K562 (cell line): ENCODE measurements around the gene TAF10. TPM values are rescaled to one million over a fixed set of nuclear protein-coding genes. Genes with fewer than 3 reads are reported as not detected.

Experiments used
- ATAC-seq: fragments of 200-7000 bp; cut with Tn5 transposase; 3 replicates; pipeline ENCODE4 v1.9.1; 2020; ENCODE audit warnings: moderate library complexity
- BruUV-seq: library from RNA; stranded (reverse); fragments of 400-500 nt; replicated peaks from 2 replicates; lab custom pipeline; 2021; lab: Mats Ljungman, UMichigan
- CTCF ChIA-PET: fragments of 300-600 bp; formaldehyde crosslinking; extraction: SDS; loops from one replicate; lab custom pipeline; 2021; ENCODE audit warnings: low intra/inter-chr PET ratio; lab: Yijun Ruan, JAX
- POLR2A ChIA-PET: fragments of 300-600, 350-650 bp; sonication (Branson Sonifier 250); formaldehyde crosslinking; extraction: SDS; loops from one replicate; lab custom pipeline; 2021; ENCODE audit warnings: antibody characterized with exemption, inconsistent platforms; lab: Yijun Ruan, JAX
- DNase-seq, 4 experiments: peaks; one replicate each; pipeline versions ENCODE4 v3.0.0 to v3.0.0-alpha.2; 2011 to 2018; ENCODE audit warnings: low spot score in 3 of 4, mixed read lengths in 3 of 4; ENCODE audit errors: extremely low read depth in 1 of 4
- FAIRE-seq: peaks from 2 replicates; lab custom pipeline; 2011; peaks lifted over from hg19 to GRCh38; lab: Jason Lieb, UNC
- H2AFZ ChIP-seq: 2 replicates; pipeline ENCODE4 v1.6.0; 2011; ENCODE audit warnings: low read depth, low read length, control low read depth, inconsistent platforms
- H3K27ac ChIP-seq: fragments of 200-600 bp; 3 replicates; pipeline ENCODE4 v1.8.0; 2011; ENCODE audit warnings: low read depth, mild to moderate bottlenecking, control low read depth, inconsistent platforms, low read length, moderate library complexity, mixed read lengths; ENCODE audit errors: extremely low read depth
- H3K27me3 ChIP-seq, 2 experiments: fragments of 300-600 bp in 1 of 2; 2 replicates in 1 of 2; 3 replicates in 1 of 2; pipeline versions ENCODE4 v1.6.0 to v1.8.0; 2011; ENCODE audit warnings: inconsistent platforms in 2 of 2, low read length in 2 of 2, mild to moderate bottlenecking in 1 of 2, mixed read lengths in 1 of 2, moderate library complexity in 1 of 2; ENCODE audit not compliant: control insufficient read depth in 2 of 2, insufficient read depth in 2 of 2
- H3K36me3 ChIP-seq: fragments of 300-600 bp; 3 replicates; pipeline ENCODE4 v1.8.0; 2011; ENCODE audit warnings: mild to moderate bottlenecking, low read length, inconsistent platforms; ENCODE audit not compliant: control insufficient read depth, insufficient read depth
- H3K4me1 ChIP-seq, 2 experiments: fragments of 200-600 bp in 1 of 2; replicated peaks in 1 of 2; 2 replicates in 1 of 2; 3 replicates in 1 of 2; pipeline versions ENCODE4 v1.5.1 to v1.8.0; 2011; ENCODE audit warnings: inconsistent platforms in 2 of 2, low read length in 2 of 2, mild to moderate bottlenecking in 1 of 2, mixed read lengths in 1 of 2, moderate library complexity in 1 of 2; ENCODE audit not compliant: control insufficient read depth in 2 of 2, insufficient read depth in 2 of 2
- H3K4me2 ChIP-seq: 2 replicates; pipeline ENCODE4 v1.6.1; 2011; ENCODE audit warnings: low read length, control low read depth, inconsistent platforms, mixed read lengths; ENCODE audit not compliant: insufficient read depth
- H3K4me3 ChIP-seq: fragments of 200-600 bp; sonication (generic), shearing (Covaris generic); 2 replicates; pipeline ENCODE4 v1.5.1; 2016; ENCODE audit warnings: control low read depth, inconsistent platforms
- H3K79me2 ChIP-seq: fragments of 200-600 bp; 3 replicates; pipeline ENCODE4 v1.8.0; 2011; ENCODE audit warnings: low read length, inconsistent platforms; ENCODE audit not compliant: control insufficient read depth, insufficient read depth
- H3K9ac ChIP-seq, 2 experiments: 2 replicates each; pipeline versions ENCODE4 v1.6.0 to v1.6.1; 2011; ENCODE audit warnings: low read depth in 2 of 2, low read length in 2 of 2, control low read depth in 1 of 2, inconsistent platforms in 1 of 2, mild to moderate bottlenecking in 1 of 2, mixed read lengths in 1 of 2; ENCODE audit not compliant: insufficient read depth in 1 of 2
- H3K9me1 ChIP-seq: one replicate; pipeline ENCODE4 v1.6.0; 2011; ENCODE audit warnings: inconsistent platforms, mild to moderate bottlenecking, low read length, moderate library complexity; ENCODE audit not compliant: control insufficient read depth, insufficient read depth
- H3K9me3 ChIP-seq: replicated peaks from 2 replicates; pipeline ENCODE4 v1.5.1; 2011; ENCODE audit warnings: low read depth, low read length, inconsistent platforms; ENCODE audit not compliant: control insufficient read depth, insufficient read depth
- H4K20me1 ChIP-seq: replicated peaks from 2 replicates; pipeline ENCODE4 v1.6.1; 2011; ENCODE audit warnings: low read length, inconsistent platforms, mixed read lengths; ENCODE audit not compliant: control insufficient read depth, insufficient read depth
- CEBPZ ChIP-seq: fragments of 150-350 bp; IDR thresholded peaks from 2 replicates; pipeline ENCODE4 v1.6.1; 2014; ENCODE audit warnings: low read depth, mild to moderate bottlenecking, low read length, borderline replicate concordance
- HNRNPK ChIP-seq: fragments of 200-400 bp; formaldehyde crosslinking; IDR thresholded peaks from one replicate; pipeline ENCODE4 v1.6.1; 2018; ENCODE audit warnings: mild to moderate bottlenecking, low read depth, low read length; ENCODE audit not compliant: poor library complexity, severe bottlenecking
- KLF13 ChIP-seq: fragments of 450-650 bp; IDR thresholded peaks from 2 replicates; pipeline ENCODE4 v1.6.1; 2016; ENCODE audit warnings: missing genetic modification characterization, low read depth, mild to moderate bottlenecking, missing compliant biosample characterization, moderate library complexity, borderline replicate concordance
- PRPF4 ChIP-seq: fragments of 200-400 bp; formaldehyde crosslinking; IDR thresholded peaks from one replicate; pipeline ENCODE4 v1.6.1; 2017; ENCODE audit warnings: low read length, low read depth, mild to moderate bottlenecking; ENCODE audit not compliant: insufficient read depth, poor library complexity, severe bottlenecking
- PURB ChIP-seq: sonication (generic); formaldehyde crosslinking; IDR thresholded peaks from 2 replicates; pipeline ENCODE4 v1.9.0; 2021; ENCODE audit warnings: low read depth, mild to moderate bottlenecking, missing genetic modification reagents
- RBM15 ChIP-seq: fragments of 200-400 bp; formaldehyde crosslinking; IDR thresholded peaks from 2 replicates; pipeline ENCODE4 v1.6.1; 2018; ENCODE audit warnings: mild to moderate bottlenecking, low read length, moderate library complexity; ENCODE audit not compliant: insufficient read depth
- WGBS: fragments of 100-300 bp; shearing (Covaris generic); methylation state at CpG from one replicate; pipeline ENCODE4 v1.1.6; 2016; ENCODE audit warnings: low coverage, mixed read lengths; ENCODE audit not compliant: insufficient coverage; ENCODE audit errors: missing lambda C conversion rate; 5-methylcytosine and 5-hydroxymethylcytosine counted together
- in situ Hi-C: fragments of 300-500 bp; cut with MboI; formaldehyde crosslinking; loops from 4 replicates; pipeline ENCODE4 v1.15.0; 2018; ENCODE audit warnings: inconsistent platforms, mixed read lengths
- intact Hi-C: fragments of 100-400 bp; cut with micrococcal nuclease; formaldehyde crosslinking; loops from 2 replicates; pipeline ENCODE4 v1.14.2; 2022
- polyA plus RNA-seq, 8 experiments: library from polyadenylated mRNA; depleted of rRNA in 4 of 8; stranded (reverse) in 5 of 8; unstranded in 3 of 8; fragments of >200 nt; fragmentation: Nextera tagmentation in 2 of 8; fragmentation: Illumina TruSeq in 1 of 8; extraction: Ambion mirVana in 2 of 8; extraction: Trizol in 1 of 8; gene quantifications; 2 replicates each; pipeline versions ENCODE4 v1.2.1 to v1.2.3, GENCODE V29; 2011 to 2014; ENCODE audit warnings: inconsistent platforms in 1 of 8, missing spikeins in 1 of 8
- total RNA-seq, 7 experiments: library from RNA; depleted of rRNA in 6 of 7; stranded (reverse); fragments of >200 nt in 6 of 7; fragmentation: Illumina TruSeq in 2 of 7; extraction: Trizol in 2 of 7; gene quantifications; 2 replicates each; pipeline versions ENCODE4 v1.2.1 to v1.2.3, GENCODE V29; 2011 to 2021; ENCODE audit warnings: low replicate concordance in 1 of 7
- TF ChIP-seq, protein P1 (sequence below): fragments of 450-650 bp; formaldehyde crosslinking; IDR thresholded peaks from 2 replicates; pipeline ENCODE4 v1.4.0; 2020; ENCODE audit warnings: mild to moderate bottlenecking, moderate library complexity

TAF10 gene
- total and polyA plus RNA-seq, 9 of the 15 experiments (the other 6 are each of a cell fraction or from before 2014, with no cell fraction given) = 19.5 to 197 (median 121) TPM

GRCh38 chr11:6612213-6613041 lies at the start of gene TAF10 (continued):
- TF ChIP-seq, protein P1, sequence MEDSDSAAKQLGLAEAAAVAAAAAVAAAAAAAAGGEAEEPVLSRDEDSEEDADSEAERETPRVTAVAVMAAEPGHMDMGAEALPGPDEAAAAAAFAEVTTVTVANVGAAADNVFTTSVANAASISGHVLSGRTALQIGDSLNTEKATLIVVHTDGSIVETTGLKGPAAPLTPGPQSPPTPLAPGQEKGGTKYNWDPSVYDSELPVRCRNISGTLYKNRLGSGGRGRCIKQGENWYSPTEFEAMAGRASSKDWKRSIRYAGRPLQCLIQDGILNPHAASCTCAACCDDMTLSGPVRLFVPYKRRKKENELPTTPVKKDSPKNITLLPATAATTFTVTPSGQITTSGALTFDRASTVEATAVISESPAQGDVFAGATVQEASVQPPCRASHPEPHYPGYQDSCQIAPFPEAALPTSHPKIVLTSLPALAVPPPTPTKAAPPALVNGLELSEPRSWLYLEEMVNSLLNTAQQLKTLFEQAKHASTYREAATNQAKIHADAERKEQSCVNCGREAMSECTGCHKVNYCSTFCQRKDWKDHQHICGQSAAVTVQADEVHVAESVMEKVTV = peak; percentile 41; the same call in 1 of the 2 replicates
- no peak for TF ChIP-seq HNRNPK
- no peak for TF ChIP-seq PRPF4
- no peak for TF ChIP-seq RBM15

DNA sequence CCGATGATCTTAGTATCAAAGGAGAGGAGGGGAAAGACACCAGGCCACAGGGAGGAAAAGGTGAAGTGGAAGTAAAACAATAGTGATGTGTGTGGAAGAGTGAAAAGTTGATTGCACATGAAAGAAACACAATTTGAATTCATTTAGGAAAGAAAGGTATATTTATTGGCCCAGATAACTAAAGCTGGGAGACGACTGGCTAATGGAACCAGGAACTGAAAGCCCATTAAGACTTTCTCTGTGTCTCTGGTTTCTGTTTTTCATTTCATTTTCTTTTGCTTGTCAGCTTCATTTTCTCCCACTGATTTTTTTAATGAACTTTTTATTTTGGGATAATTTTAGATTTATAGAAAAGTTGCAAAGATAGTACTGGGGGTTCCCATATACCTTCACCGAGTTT lies 48.7 kb upstream of the TAF10 start:
- BruUV-seq = no TSS peak
- FAIRE-seq (no peak), DNase-seq (no peak), ATAC-seq (no peak)
- H3K27ac ChIP-seq = no peak overlapping the region
- TF ChIP-seq PURB (CRISPR knock-in tag) (no peak), CEBPZ (no peak), KLF13 (tag) (no peak)
- in situ Hi-C loops (no loop called here), intact Hi-C loops (no loop called here)
- ChIA-PET CTCF (no interaction called here), POLR2A (no interaction called here)
- 0 out of 5 replicates have a peak, but pooled peaks cover 0 to 4% of the 10 kb centered on the region in 2 experiments for H3K4me1 ChIP-seq
- H3K79me2 ChIP-seq = no peaks in the 10 kb centered on the region
- no peaks in the 10 kb centered on the region for H4K20me1 ChIP-seq
- H3K4me2 ChIP-seq = no peak overlapping the region
- H3K27me3 ChIP-seq = no peaks in the 10 kb centered on the region
- no peaks in the 10 kb centered on the region for H3K9me3 ChIP-seq
- H3K4me3 ChIP-seq = no peak overlapping the region
- H3K9ac ChIP-seq = no peak overlapping the region
- H2AFZ ChIP-seq = no peak overlapping the region
- 27% methylated on average over 3 of the region's 3 CpGs for WGBS
- no peaks in the 10 kb centered on the region for H3K36me3 ChIP-seq
- H3K9me1 ChIP-seq = no peaks in the 10 kb centered on the region
